Sigmoid colon (tissue), 4 donors: ENCODE data around the gene OR2V2.

Experiments
- EP300 ChIP-seq, 4 donors: sonication (generic); formaldehyde crosslinking; IDR thresholded peaks; one replicate each; pipeline ENCODE4 v1.6.1; 2017; ENCODE audit warnings: antibody characterized with exemption in 4 of 4
- POLR2AphosphoS5 ChIP-seq, 4 donors: sonication (generic); formaldehyde crosslinking; IDR thresholded peaks; one replicate each; pipeline ENCODE4 v1.6.1; 2017; ENCODE audit warnings: antibody characterized with exemption in 4 of 4
- TF ChIP-seq, protein P1 (sequence below), 4 experiments: fragments of 450-650 bp in 3 of 4; fragments of 200-600 bp in 1 of 4; IDR thresholded peaks; one replicate each; pipeline ENCODE4 v1.5.1; 2016 to 2019; ENCODE audit warnings: antibody characterized with exemption in 4 of 4, mild to moderate bottlenecking in 3 of 4, moderate library complexity in 2 of 4

DNA sequence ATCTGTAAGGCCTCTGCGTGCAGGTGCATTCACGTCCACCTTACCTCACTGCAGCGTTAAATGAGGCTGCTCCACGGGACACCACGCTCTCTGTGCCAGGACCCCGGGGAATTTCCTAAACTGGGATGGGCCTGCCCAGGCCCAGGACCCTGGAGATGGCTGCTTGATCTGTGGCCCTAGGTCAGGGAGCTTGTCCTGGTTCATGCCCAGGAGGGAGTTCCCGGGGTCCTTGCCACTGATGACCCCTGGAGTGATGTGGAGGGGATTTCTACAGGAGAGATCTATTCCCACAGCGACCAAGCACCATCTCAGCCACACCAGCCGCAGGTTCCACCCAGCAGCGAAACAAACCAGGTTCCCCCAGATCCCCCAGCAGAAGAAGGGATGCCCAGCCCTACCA is 19.9 kb upstream of the OR2V2 start:
- TF ChIP-seq POLR2AphosphoS5 (IDR thresholded peaks at IDR 0.05) (no peak), EP300 (IDR thresholded peaks at IDR 0.05) (no peak)
- TF ChIP-seq, protein P1, sequence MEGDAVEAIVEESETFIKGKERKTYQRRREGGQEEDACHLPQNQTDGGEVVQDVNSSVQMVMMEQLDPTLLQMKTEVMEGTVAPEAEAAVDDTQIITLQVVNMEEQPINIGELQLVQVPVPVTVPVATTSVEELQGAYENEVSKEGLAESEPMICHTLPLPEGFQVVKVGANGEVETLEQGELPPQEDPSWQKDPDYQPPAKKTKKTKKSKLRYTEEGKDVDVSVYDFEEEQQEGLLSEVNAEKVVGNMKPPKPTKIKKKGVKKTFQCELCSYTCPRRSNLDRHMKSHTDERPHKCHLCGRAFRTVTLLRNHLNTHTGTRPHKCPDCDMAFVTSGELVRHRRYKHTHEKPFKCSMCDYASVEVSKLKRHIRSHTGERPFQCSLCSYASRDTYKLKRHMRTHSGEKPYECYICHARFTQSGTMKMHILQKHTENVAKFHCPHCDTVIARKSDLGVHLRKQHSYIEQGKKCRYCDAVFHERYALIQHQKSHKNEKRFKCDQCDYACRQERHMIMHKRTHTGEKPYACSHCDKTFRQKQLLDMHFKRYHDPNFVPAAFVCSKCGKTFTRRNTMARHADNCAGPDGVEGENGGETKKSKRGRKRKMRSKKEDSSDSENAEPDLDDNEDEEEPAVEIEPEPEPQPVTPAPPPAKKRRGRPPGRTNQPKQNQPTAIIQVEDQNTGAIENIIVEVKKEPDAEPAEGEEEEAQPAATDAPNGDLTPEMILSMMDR (IDR thresholded peaks at IDR 0.05): no peak
